ENCODE measurements around the gene TANC1. TPM values are rescaled to one million over a fixed set of nuclear protein-coding genes. Genes with fewer than 3 reads are reported as not detected.

TANC1 gene
- total RNA-seq, 1 experiment from 2014 or later, result 2.5 TPM

DNA sequence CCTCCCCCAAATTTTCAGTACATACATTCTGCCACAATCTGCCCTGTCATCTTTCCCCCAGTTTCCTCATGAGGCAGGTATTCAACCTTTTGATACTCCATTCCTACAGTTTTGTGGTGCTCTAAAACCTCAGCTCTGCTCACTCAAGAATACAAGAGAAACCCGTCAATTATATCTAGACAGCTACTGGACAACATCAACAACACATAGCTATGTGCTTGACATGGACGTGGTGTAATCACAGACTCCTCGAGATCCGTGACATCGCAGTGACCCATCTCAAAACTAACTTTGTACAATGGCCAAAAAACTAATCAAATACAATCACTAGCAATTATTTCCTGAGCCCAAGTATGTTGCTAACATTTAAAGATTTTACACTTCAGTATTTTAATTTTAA, 294.5 kb downstream of the TANC1 start:
- H2BK5ac ChIP-seq (ENCODE audit: insufficient read length, low read length), result no peak overlapping the region
- Mint-ChIP-seq H3K9me3 (no peaks in the 10 kb centered on the region), H3K27ac (no peak overlapping the region), H3K36me3 (ENCODE audit: insufficient read depth in 1 of 3, low read depth in 3 of 3) (peaks cover 0 to 2% (median 0%) of the 10 kb centered on the region in 3 experiments; a peak in 1 of 7 replicates), H3K27me3 (ENCODE audit: low read depth) (no peaks in the 10 kb centered on the region), H3K4me3 (no peak overlapping the region), H3K4me1 (peaks cover 5 to 8% of the 10 kb centered on the region in 2 experiments)
- H3K18ac ChIP-seq (ENCODE audit: insufficient read length, low read depth, low read length), result no peak overlapping the region
- no peak overlapping the region for H3K9ac ChIP-seq (ENCODE audit: extremely low read depth, insufficient read length, low read length)
- H3T11ph ChIP-seq (ENCODE audit: low read length), result no peak overlapping the region
- DNase-seq, result no peak
- H4K20me1 ChIP-seq (ENCODE audit: control insufficient read depth, insufficient read depth, insufficient read length), result no peaks in the 10 kb centered on the region
- no peak overlapping the region for H2BK20ac ChIP-seq (ENCODE audit: low read depth, low read length, poor library complexity, severe bottlenecking)
- no peak overlapping the region for H2AK5ac ChIP-seq (ENCODE audit: insufficient read length, low read length)
- H3K4ac ChIP-seq (ENCODE audit: low read depth, low read length), result no peak overlapping the region
- H2BK120ac ChIP-seq (ENCODE audit: low read depth, low read length, poor library complexity, severe bottlenecking), result no peak overlapping the region
- H4K5ac ChIP-seq (ENCODE audit: insufficient read length, low read depth, low read length), result no peak overlapping the region
- H3K23ac ChIP-seq (ENCODE audit: insufficient read length, low read depth, low read length), result no peak overlapping the region
- no CpG with 5 or more reads among the region's 5 CpGs for WGBS (ENCODE audit: extremely low coverage, insufficient read length, low lambda C conversion rate)
- no peak overlapping the region for H3K14ac ChIP-seq (ENCODE audit: insufficient read depth, low read length)
- H3K27me3 ChIP-seq (ENCODE audit: insufficient read depth, low read length), result no peaks in the 10 kb centered on the region
- no peak overlapping the region for H4K8ac ChIP-seq (replicated peaks; ENCODE audit: insufficient read length, low read depth, low read length)
- H3K23me2 ChIP-seq (ENCODE audit: insufficient read length, low read depth, low read length, poor library complexity, severe bottlenecking), result no peaks in the 10 kb centered on the region
- H3K79me1 ChIP-seq (ENCODE audit: insufficient read depth, low read depth, low read length, poor library complexity, severe bottlenecking), result no peaks in the 10 kb centered on the region
- no peaks in the 10 kb centered on the region for H3K79me2 ChIP-seq (ENCODE audit: insufficient read depth, low read length)
- peaks cover 2% of the 10 kb centered on the region; the same call in 1 of the 2 replicates for H3K4me1 ChIP-seq (ENCODE audit: insufficient read depth, low read length)
- no peaks in the 10 kb centered on the region for H3K9me3 ChIP-seq (ENCODE audit: control insufficient read depth, low read depth, low read length)
- no peak overlapping the region for H2BK15ac ChIP-seq (ENCODE audit: low read depth, low read length)
- H3K27ac ChIP-seq (ENCODE audit: insufficient read length, low read depth, low read length), result no peak overlapping the region
- H2AFZ ChIP-seq (ENCODE audit: low read length), result no peak overlapping the region
- H2BK12ac ChIP-seq (ENCODE audit: insufficient read length, low read depth, low read length), result no peak overlapping the region
- no peak overlapping the region for H3K56ac ChIP-seq (ENCODE audit: insufficient read length, low read depth, low read length)
- TF ChIP-seq, protein P1, sequence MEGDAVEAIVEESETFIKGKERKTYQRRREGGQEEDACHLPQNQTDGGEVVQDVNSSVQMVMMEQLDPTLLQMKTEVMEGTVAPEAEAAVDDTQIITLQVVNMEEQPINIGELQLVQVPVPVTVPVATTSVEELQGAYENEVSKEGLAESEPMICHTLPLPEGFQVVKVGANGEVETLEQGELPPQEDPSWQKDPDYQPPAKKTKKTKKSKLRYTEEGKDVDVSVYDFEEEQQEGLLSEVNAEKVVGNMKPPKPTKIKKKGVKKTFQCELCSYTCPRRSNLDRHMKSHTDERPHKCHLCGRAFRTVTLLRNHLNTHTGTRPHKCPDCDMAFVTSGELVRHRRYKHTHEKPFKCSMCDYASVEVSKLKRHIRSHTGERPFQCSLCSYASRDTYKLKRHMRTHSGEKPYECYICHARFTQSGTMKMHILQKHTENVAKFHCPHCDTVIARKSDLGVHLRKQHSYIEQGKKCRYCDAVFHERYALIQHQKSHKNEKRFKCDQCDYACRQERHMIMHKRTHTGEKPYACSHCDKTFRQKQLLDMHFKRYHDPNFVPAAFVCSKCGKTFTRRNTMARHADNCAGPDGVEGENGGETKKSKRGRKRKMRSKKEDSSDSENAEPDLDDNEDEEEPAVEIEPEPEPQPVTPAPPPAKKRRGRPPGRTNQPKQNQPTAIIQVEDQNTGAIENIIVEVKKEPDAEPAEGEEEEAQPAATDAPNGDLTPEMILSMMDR (conservative IDR thresholded peaks at IDR 0.05), result no peak
- H3K4me2 ChIP-seq (ENCODE audit: insufficient read depth, insufficient read length, low read length), result no peak overlapping the region
- no peak overlapping the region for H4K91ac ChIP-seq (ENCODE audit: insufficient read length, low read depth, low read length)
